Tibial artery (tissue), 4 donors: ENCODE measurements around the gene ADGRG6.

Experiments used
- DNase-seq, 2 donors: peaks; one replicate each; pipeline ENCODE4 v3.0.0-alpha.2; 2019
- H3K27ac ChIP-seq, 2 donors: fragments of 200-600 bp; sonication (generic) in 1 of 2; 1 replicate in 1 of 2; 2 replicates in 1 of 2; pipeline ENCODE4 v1.5.1; 2018 to 2019; ENCODE audit warnings: mild to moderate bottlenecking in 1 of 2
- H3K27me3 ChIP-seq, 2 donors: fragments of 200-600 bp; sonication (generic) in 1 of 2; one replicate each; pipeline versions ENCODE4 v1.5.1 to v1.6.0; 2016 to 2019
- H3K36me3 ChIP-seq, 3 donors: fragments of 200-600 bp; sonication (generic) in 2 of 3; one replicate each; pipeline ENCODE4 v1.5.1; 2016 to 2019; ENCODE audit warnings: mild to moderate bottlenecking in 2 of 3
- H3K4me1 ChIP-seq, 4 donors: fragments of 200-600 bp; sonication (generic) in 2 of 4; 1 replicate in 3 of 4; 2 replicates in 1 of 4; pipeline ENCODE4 v1.5.1; 2016 to 2019
- H3K4me3 ChIP-seq, 2 donors: fragments of 200-600 bp; sonication (generic) in 1 of 2; 1 replicate in 1 of 2; 2 replicates in 1 of 2; pipeline ENCODE4 v1.5.1; 2018 to 2019; ENCODE audit warnings: mild to moderate bottlenecking in 2 of 2
- H3K9me3 ChIP-seq, 3 donors: fragments of 200-600 bp; sonication (generic) in 1 of 3; one replicate each; pipeline ENCODE4 v1.5.1; 2016 to 2019
- intact Hi-C: fragments of 100-400 bp; cut with DNase I; formaldehyde crosslinking; loops from one replicate; pipeline ENCODE4 v1.15.0; 2023; ENCODE audit warnings: low total_unique reads
- TF ChIP-seq, protein P1 (sequence below), 2 experiments: fragments of 200-600 bp in 1 of 2; fragments of 450-650 bp in 1 of 2; IDR thresholded peaks; one replicate each; pipeline ENCODE4 v1.5.1; 2017 to 2019; ENCODE audit warnings: antibody characterized with exemption in 2 of 2, mild to moderate bottlenecking in 1 of 2, moderate library complexity in 1 of 2

ADGRG6 gene

DNA sequence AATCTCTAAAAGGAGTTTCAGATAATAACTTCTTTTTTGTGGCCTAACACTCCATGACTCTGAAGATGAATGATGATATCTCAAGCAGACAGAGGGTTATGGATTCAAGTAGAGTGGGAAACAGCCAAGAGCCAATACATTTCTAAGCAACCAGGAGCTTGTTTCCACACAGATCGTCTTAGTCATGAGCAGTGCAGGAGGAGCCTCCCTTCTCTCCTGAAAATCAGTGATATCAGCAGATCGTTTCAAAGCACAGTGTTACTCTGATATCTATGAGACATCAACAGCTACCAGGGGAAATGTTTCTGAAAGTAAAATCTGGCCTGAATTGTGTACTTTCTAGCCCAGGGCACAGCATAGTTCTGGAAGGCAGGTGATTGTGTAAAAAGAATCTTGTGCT lies 11.5 kb downstream of the ADGRG6 start:
- TF ChIP-seq, protein P1, sequence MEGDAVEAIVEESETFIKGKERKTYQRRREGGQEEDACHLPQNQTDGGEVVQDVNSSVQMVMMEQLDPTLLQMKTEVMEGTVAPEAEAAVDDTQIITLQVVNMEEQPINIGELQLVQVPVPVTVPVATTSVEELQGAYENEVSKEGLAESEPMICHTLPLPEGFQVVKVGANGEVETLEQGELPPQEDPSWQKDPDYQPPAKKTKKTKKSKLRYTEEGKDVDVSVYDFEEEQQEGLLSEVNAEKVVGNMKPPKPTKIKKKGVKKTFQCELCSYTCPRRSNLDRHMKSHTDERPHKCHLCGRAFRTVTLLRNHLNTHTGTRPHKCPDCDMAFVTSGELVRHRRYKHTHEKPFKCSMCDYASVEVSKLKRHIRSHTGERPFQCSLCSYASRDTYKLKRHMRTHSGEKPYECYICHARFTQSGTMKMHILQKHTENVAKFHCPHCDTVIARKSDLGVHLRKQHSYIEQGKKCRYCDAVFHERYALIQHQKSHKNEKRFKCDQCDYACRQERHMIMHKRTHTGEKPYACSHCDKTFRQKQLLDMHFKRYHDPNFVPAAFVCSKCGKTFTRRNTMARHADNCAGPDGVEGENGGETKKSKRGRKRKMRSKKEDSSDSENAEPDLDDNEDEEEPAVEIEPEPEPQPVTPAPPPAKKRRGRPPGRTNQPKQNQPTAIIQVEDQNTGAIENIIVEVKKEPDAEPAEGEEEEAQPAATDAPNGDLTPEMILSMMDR (IDR thresholded peaks at IDR 0.05) = no peak
- no peaks in the 10 kb centered on the region for H3K36me3 ChIP-seq
- intact Hi-C loops = no loop called here
- no peaks in the 10 kb centered on the region for H3K9me3 ChIP-seq
- no peaks in the 10 kb centered on the region for H3K27me3 ChIP-seq
- H3K4me1 ChIP-seq = no peaks in the 10 kb centered on the region
- H3K27ac ChIP-seq = no peak overlapping the region
- no peak overlapping the region for H3K4me3 ChIP-seq
- no peak for DNase-seq

DNA sequence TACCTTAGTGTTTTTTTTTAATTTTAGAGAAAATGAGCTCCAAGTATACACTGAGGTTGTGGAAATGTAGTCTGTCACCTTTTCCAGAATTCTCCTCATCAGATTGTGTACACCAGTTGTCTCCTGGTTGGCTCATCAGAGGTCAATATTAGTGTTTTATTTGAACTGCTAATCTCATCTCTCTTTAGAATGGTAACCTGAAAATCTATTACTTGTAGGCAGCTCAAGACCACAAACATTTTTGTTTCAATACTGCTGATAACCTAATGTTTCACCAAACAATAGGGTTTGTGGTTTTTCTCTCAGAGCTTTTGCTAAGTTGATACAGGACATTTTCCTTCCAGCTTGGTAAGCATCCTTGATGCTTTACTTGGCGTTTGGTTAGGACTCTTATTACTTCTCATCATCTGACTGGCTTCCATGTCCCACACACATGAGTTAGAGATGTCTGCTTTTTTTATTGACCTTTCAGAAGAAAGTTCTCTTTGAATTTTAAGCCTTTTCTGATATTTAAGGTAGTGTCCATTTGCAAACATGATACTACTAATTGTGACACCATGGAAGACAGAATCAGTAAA lies 15.1 kb downstream of the ADGRG6 start:
- intact Hi-C loops = no loop called here
- no peaks in the 10 kb centered on the region for H3K27me3 ChIP-seq
- DNase-seq = no peak
- no peak overlapping the region for H3K27ac ChIP-seq
- TF ChIP-seq, protein P1 (IDR thresholded peaks at IDR 0.05) = no peak
- H3K4me3 ChIP-seq = no peak overlapping the region
- no peaks in the 10 kb centered on the region for H3K9me3 ChIP-seq
- no peaks in the 10 kb centered on the region for H3K4me1 ChIP-seq
- H3K36me3 ChIP-seq = no peaks in the 10 kb centered on the region

DNA sequence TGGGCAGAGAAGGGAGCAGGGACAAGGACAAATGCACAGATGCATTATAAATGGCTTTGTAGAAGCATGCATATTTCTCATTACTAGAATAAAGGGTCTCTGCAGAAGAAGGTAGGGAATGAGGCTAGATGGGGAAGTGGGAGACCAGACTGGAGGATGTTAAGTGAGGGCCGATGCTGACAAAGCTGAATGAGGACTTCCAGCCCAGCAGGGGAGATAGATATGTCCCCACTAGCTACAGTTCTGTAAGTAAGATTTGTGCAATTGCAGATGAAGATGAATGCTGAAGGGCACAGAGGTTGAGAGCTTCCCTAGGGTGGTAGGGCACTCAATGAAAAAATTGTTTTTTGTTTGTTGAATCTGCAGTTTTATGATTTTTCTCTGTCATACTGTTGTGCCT lies 16.9 kb downstream of the ADGRG6 start:
- intact Hi-C loops = no loop called here
- TF ChIP-seq, protein P1 (IDR thresholded peaks at IDR 0.05) = no peak
- no peak for DNase-seq

DNA sequence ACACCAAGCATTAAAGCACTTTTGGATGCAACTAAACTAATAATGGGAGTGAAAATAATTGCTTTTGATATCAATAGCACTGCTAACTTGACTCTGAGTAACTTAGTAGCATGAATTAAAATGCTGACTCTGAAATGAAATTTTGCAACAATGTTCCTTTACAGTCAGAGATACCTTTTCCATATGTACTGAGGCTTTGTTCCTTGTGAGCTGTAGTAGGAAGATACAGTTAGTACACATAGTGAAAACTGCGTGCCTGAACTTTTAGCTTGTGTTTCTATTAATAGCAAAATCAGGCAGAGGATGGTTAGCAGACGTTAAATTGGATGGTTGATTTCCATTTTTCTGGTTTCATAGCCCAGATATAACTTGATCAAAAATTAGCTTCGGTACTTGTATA lies 18.6 kb downstream of the ADGRG6 start:
- H3K4me1 ChIP-seq = no peaks in the 10 kb centered on the region
- no peak for DNase-seq
- H3K27me3 ChIP-seq = no peaks in the 10 kb centered on the region
- no peak overlapping the region for H3K27ac ChIP-seq
- no peak overlapping the region for H3K4me3 ChIP-seq
- intact Hi-C loops = no loop called here
- no peaks in the 10 kb centered on the region for H3K36me3 ChIP-seq
- TF ChIP-seq, protein P1 (IDR thresholded peaks at IDR 0.05) = no peak
- H3K9me3 ChIP-seq = no peaks in the 10 kb centered on the region

More for the DNA sequence above, 16.9 kb downstream of the ADGRG6 start:
- Histone ChIP-seq H3K36me3 (no peaks in the 10 kb centered on the region), H3K4me1 (no peaks in the 10 kb centered on the region), H3K9me3 (no peaks in the 10 kb centered on the region), H3K27ac (no peak overlapping the region), H3K27me3 (no peaks in the 10 kb centered on the region), H3K4me3 (no peak overlapping the region)

DNA sequence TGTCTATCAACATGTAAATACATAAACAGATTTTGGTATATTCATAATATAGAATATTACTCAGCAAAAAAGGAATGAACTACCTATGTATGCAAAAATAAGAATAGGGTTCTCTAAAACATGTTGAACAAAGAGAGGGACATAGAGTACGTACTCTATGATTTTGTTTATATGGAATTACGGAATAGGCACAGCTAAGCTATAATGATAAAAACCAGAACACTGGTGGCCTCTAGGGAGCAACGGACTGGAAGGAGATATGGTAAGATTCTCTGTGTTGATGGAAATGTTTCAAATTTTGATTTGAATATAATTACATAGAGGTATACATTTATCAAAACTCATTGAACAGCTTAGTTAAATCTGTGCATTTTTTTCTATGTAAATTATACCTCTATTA lies 19.6 kb downstream of the ADGRG6 start:
- Histone ChIP-seq H3K27ac (no peak overlapping the region), H3K9me3 (no peaks in the 10 kb centered on the region), H3K27me3 (no peaks in the 10 kb centered on the region), H3K4me1 (no peaks in the 10 kb centered on the region), H3K4me3 (no peak overlapping the region), H3K36me3 (no peaks in the 10 kb centered on the region)
- TF ChIP-seq, protein P1 (IDR thresholded peaks at IDR 0.05) = no peak
- intact Hi-C loops = no loop called here
- no peak for DNase-seq

DNA sequence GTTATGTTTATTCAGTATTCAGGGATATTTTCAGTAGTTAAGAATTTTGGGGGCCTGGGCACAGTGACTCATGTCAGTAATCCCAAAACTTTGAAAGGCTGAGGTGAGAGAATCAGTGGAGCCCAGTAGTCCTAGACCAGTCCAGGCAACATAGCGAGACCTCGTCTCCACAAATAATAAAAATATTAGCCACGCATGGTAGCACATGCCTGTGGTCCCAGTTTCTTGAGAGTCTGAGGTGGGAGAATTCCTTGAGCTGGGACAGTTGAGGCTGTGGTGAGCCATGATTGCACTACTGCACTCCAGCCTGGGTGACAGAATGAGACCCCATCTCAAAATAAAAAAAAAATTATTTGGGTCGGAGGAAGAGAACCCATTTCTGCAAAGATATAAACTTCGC lies 20.3 kb downstream of the ADGRG6 start:
- H3K36me3 ChIP-seq = no peaks in the 10 kb centered on the region
- TF ChIP-seq, protein P1 (IDR thresholded peaks at IDR 0.05) = no peak
- intact Hi-C loops = no loop called here
- H3K27me3 ChIP-seq = no peaks in the 10 kb centered on the region
- H3K4me1 ChIP-seq = no peaks in the 10 kb centered on the region
- H3K9me3 ChIP-seq = no peaks in the 10 kb centered on the region
- no peak for DNase-seq
- H3K27ac ChIP-seq = no peak overlapping the region
- no peak overlapping the region for H3K4me3 ChIP-seq
